GM12878 (cell line): ENCODE results near the gene HYPK. TPM values are rescaled to one million over a fixed set of nuclear protein-coding genes. Genes with fewer than 3 reads are reported as not detected.

Source experiments
- CHD2 ChIP-seq: IDR thresholded peaks from 2 replicates; pipeline ENCODE4 v1.6.1; 2011; ENCODE audit warnings: low read depth, low read length, improper control_type of control experiment, borderline replicate concordance
- HCFC1 ChIP-seq: fragments of 150-350 bp; IDR thresholded peaks from 2 replicates; pipeline ENCODE4 v1.6.1; 2014; ENCODE audit warnings: low read length
- MEF2B ChIP-seq: fragments of 450-650 bp; IDR thresholded peaks from 2 replicates; pipeline ENCODE4 v1.6.1; 2018; ENCODE audit warnings: mild to moderate bottlenecking, moderate library complexity; ENCODE audit not compliant: partially characterized antibody, poor library complexity, severe bottlenecking
- MTA3 ChIP-seq: IDR thresholded peaks from 2 replicates; pipeline ENCODE4 v1.6.1; 2012; ENCODE audit warnings: low read length, inconsistent platforms, borderline replicate concordance
- MYB ChIP-seq: fragments of 150-350 bp; IDR thresholded peaks from 2 replicates; pipeline ENCODE4 v1.6.1; 2014; ENCODE audit warnings: mild to moderate bottlenecking, low read depth, low read length, borderline replicate concordance
- POLR2A ChIP-seq: IDR thresholded peaks from 2 replicates; pipeline ENCODE4 v1.6.1; 2011; ENCODE audit warnings: low read depth, mild to moderate bottlenecking, low read length
- RAD21 ChIP-seq: IDR thresholded peaks from 2 replicates; pipeline ENCODE4 v1.6.1; 2011; ENCODE audit warnings: mild to moderate bottlenecking, low read depth, low read length, moderate library complexity; ENCODE audit not compliant: insufficient read depth
- RB1 ChIP-seq: fragments of 450-650 bp; formaldehyde crosslinking; IDR thresholded peaks from 2 replicates; pipeline ENCODE4 v1.6.1; 2017; ENCODE audit warnings: mild to moderate bottlenecking, borderline replicate concordance
- RFX5 ChIP-seq: IDR thresholded peaks from 2 replicates; pipeline ENCODE4 v1.6.1; 2011; ENCODE audit warnings: low read depth, low read length, improper control_type of control experiment
- SIN3A ChIP-seq: IDR thresholded peaks from 2 replicates; pipeline ENCODE4 v1.6.1; 2012; ENCODE audit warnings: low read depth, low read length, improper control_type of control experiment
- SMAD5 ChIP-seq: IDR thresholded peaks from 2 replicates; pipeline ENCODE4 v1.6.1; 2016; ENCODE audit warnings: antibody characterized with exemption, low read depth
- SREBF2 ChIP-seq: IDR thresholded peaks from 2 replicates; pipeline ENCODE4 v1.6.1; 2012; ENCODE audit warnings: mild to moderate bottlenecking, low read length
- WRNIP1 ChIP-seq: IDR thresholded peaks from 2 replicates; pipeline ENCODE4 v1.6.1; 2011; ENCODE audit warnings: low read depth, low read length, improper control_type of control experiment, borderline replicate concordance
- YY1 ChIP-seq: IDR thresholded peaks from 2 replicates; pipeline ENCODE4 v1.6.1; 2011; ENCODE audit warnings: low read depth, mild to moderate bottlenecking, low read length
- polyA plus RNA-seq, 11 experiments: library from polyadenylated mRNA; depleted of rRNA in 4 of 11; unstranded in 6 of 11; stranded (reverse) in 5 of 11; fragments of >200 nt; fragmentation: Nextera tagmentation in 4 of 11; fragmentation: Illumina TruSeq in 1 of 11; extraction: Ambion mirVana in 4 of 11; extraction: Trizol in 1 of 11; gene quantifications; 1 replicate in 1 of 11; 2 replicates in 10 of 11; pipeline versions ENCODE4 v1.2.1 to v1.2.3, GENCODE V29; 2011 to 2016; ENCODE audit warnings: inconsistent platforms in 2 of 11, missing spikeins in 2 of 11, low read depth in 1 of 11
- total RNA-seq, 4 experiments: library from RNA; depleted of rRNA in 3 of 4; stranded (reverse); fragments of >200 nt in 3 of 4; fragmentation: Illumina TruSeq in 1 of 4; extraction: Trizol in 1 of 4; gene quantifications; 2 replicates each; pipeline versions ENCODE4 v1.2.1 to v1.2.3, GENCODE V29; 2013 to 2021
- TF ChIP-seq, protein P1 (sequence below): fragments of 150-350 bp; IDR thresholded peaks from 2 replicates; pipeline ENCODE4 v1.6.1; 2016; ENCODE audit warnings: low read depth, low read length
- TF ChIP-seq, protein P2 (sequence below): IDR thresholded peaks from 2 replicates; pipeline ENCODE4 v1.6.1; 2012; ENCODE audit warnings: low read depth, low read length, improper control_type of control experiment
- TF ChIP-seq, protein P3 (sequence below): fragments of 450-650 bp; IDR thresholded peaks from 2 replicates; pipeline ENCODE4 v1.6.1; 2016; ENCODE audit warnings: mild to moderate bottlenecking, moderate library complexity, borderline replicate concordance
- TF ChIP-seq, protein P4 (sequence below): fragments of 450-650 bp; IDR thresholded peaks from 2 replicates; pipeline ENCODE4 v1.6.1; 2017; ENCODE audit warnings: borderline replicate concordance
- TF ChIP-seq, protein P5 (sequence below): fragments of 450-650 bp; IDR thresholded peaks from 2 replicates; pipeline ENCODE4 v1.6.1; 2016; ENCODE audit warnings: mild to moderate bottlenecking

The HYPK gene
- total and polyA plus RNA-seq, 10 of the 15 experiments (the other 5 are each of a cell fraction or from before 2014, with no cell fraction given) = 8.0 to 38.4 (median 17.5) TPM

DNA sequence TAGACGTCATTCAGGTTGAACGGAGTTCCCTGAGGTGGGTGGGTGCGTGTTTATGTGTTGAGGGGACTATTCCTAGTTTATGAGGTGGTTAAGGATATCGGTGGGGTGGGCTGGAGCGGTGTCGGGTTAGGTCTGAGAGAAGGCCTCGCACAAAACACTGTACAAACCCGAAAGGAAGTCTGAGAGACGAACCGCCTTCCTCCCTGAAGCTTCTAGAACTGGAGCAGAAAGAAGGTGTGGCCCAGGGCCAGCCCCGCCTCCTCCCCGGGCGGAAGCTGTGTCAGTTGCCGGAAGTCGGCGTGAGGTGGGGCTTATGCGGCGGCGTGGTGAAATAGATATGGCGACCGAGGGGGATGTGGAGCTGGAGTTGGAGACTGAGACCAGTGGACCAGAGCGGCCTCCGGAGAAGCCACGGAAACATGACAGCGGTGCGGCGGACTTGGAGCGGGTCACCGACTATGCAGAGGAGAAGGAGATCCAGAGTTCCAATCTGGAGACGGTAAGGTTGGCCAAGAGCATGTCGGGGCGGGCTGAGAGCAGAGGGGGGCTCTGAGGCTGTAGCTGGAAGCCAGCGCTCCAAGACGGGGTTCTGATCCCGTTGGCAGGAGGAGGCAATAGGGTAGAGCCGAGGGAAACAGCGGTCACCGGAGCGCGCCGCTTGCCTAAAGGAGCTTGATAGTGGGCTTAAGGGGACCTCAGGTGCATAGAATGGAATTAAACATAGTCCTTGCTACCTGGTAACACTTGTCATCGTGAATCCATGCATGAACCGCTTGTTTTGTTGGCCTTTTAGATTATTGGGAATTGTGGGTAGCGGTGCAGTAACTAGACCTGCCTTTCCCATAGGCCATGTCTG, at the start of gene HYPK (continued):
- TF ChIP-seq MEF2B = no peak
- TF ChIP-seq MTA3 = peak; percentile 73; the same call in 1 of the 2 replicates
- peak; percentile 93 for TF ChIP-seq SMAD5
- TF ChIP-seq, protein P1, sequence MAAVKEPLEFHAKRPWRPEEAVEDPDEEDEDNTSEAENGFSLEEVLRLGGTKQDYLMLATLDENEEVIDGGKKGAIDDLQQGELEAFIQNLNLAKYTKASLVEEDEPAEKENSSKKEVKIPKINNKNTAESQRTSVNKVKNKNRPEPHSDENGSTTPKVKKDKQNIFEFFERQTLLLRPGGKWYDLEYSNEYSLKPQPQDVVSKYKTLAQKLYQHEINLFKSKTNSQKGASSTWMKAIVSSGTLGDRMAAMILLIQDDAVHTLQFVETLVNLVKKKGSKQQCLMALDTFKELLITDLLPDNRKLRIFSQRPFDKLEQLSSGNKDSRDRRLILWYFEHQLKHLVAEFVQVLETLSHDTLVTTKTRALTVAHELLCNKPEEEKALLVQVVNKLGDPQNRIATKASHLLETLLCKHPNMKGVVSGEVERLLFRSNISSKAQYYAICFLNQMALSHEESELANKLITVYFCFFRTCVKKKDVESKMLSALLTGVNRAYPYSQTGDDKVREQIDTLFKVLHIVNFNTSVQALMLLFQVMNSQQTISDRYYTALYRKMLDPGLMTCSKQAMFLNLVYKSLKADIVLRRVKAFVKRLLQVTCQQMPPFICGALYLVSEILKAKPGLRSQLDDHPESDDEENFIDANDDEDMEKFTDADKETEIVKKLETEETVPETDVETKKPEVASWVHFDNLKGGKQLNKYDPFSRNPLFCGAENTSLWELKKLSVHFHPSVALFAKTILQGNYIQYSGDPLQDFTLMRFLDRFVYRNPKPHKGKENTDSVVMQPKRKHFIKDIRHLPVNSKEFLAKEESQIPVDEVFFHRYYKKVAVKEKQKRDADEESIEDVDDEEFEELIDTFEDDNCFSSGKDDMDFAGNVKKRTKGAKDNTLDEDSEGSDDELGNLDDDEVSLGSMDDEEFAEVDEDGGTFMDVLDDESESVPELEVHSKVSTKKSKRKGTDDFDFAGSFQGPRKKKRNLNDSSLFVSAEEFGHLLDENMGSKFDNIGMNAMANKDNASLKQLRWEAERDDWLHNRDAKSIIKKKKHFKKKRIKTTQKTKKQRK = no peak
- peak; percentile 94 for TF ChIP-seq YY1
- TF ChIP-seq CHD2 = peak; percentile 38; the same call in 1 of the 2 replicates
- 0 out of 2 replicates have a peak, but pooled peaks have one; percentile 29 for TF ChIP-seq RFX5
- 0 out of 2 replicates have a peak, but pooled peaks have one; percentile 28 for TF ChIP-seq HCFC1
- TF ChIP-seq WRNIP1 = 0 out of 2 replicates have a peak, but pooled peaks have one; percentile 39
- TF ChIP-seq MYB = no peak
- TF ChIP-seq, protein P2, sequence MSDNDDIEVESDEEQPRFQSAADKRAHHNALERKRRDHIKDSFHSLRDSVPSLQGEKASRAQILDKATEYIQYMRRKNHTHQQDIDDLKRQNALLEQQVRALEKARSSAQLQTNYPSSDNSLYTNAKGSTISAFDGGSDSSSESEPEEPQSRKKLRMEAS = peak; percentile 87
- TF ChIP-seq, protein P3, sequence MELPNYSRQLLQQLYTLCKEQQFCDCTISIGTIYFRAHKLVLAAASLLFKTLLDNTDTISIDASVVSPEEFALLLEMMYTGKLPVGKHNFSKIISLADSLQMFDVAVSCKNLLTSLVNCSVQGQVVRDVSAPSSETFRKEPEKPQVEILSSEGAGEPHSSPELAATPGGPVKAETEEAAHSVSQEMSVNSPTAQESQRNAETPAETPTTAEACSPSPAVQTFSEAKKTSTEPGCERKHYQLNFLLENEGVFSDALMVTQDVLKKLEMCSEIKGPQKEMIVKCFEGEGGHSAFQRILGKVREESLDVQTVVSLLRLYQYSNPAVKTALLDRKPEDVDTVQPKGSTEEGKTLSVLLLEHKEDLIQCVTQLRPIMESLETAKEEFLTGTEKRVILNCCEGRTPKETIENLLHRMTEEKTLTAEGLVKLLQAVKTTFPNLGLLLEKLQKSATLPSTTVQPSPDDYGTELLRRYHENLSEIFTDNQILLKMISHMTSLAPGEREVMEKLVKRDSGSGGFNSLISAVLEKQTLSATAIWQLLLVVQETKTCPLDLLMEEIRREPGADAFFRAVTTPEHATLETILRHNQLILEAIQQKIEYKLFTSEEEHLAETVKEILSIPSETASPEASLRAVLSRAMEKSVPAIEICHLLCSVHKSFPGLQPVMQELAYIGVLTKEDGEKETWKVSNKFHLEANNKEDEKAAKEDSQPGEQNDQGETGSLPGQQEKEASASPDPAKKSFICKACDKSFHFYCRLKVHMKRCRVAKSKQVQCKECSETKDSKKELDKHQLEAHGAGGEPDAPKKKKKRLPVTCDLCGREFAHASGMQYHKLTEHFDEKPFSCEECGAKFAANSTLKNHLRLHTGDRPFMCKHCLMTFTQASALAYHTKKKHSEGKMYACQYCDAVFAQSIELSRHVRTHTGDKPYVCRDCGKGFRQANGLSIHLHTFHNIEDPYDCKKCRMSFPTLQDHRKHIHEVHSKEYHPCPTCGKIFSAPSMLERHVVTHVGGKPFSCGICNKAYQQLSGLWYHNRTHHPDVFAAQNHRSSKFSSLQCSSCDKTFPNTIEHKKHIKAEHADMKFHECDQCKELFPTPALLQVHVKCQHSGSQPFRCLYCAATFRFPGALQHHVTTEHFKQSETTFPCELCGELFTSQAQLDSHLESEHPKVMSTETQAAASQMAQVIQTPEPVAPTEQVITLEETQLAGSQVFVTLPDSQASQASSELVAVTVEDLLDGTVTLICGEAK = peak; percentile 88
- TF ChIP-seq, protein P4, sequence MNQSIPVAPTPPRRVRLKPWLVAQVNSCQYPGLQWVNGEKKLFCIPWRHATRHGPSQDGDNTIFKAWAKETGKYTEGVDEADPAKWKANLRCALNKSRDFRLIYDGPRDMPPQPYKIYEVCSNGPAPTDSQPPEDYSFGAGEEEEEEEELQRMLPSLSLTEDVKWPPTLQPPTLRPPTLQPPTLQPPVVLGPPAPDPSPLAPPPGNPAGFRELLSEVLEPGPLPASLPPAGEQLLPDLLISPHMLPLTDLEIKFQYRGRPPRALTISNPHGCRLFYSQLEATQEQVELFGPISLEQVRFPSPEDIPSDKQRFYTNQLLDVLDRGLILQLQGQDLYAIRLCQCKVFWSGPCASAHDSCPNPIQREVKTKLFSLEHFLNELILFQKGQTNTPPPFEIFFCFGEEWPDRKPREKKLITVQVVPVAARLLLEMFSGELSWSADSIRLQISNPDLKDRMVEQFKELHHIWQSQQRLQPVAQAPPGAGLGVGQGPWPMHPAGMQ = no peak
- peak; percentile 87; the same call in 1 of the 2 replicates for TF ChIP-seq SIN3A
- no peak for TF ChIP-seq RAD21
- TF ChIP-seq, protein P5, sequence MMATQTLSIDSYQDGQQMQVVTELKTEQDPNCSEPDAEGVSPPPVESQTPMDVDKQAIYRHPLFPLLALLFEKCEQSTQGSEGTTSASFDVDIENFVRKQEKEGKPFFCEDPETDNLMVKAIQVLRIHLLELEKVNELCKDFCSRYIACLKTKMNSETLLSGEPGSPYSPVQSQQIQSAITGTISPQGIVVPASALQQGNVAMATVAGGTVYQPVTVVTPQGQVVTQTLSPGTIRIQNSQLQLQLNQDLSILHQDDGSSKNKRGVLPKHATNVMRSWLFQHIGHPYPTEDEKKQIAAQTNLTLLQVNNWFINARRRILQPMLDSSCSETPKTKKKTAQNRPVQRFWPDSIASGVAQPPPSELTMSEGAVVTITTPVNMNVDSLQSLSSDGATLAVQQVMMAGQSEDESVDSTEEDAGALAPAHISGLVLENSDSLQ = peak; percentile 62; the same call in 1 of the 2 replicates
- peak; percentile 90 for TF ChIP-seq POLR2A
- TF ChIP-seq SREBF2 = 0 out of 2 replicates have a peak, but pooled peaks have one; percentile 18
- peak; percentile 39; the same call in 1 of the 2 replicates for TF ChIP-seq RB1
